HL-60 (cell line): ENCODE measurements around the gene ADCY5.

ENCODE experiments used
- DNase-seq, 2 experiments: peaks; one replicate each; pipeline ENCODE4 v3.0.0-alpha.2; 2010 to 2020; ENCODE audit warnings: low read depth in 1 of 2, low spot score in 1 of 2
- H3K27ac ChIP-seq: fragments of 250-450 bp; sonication (Bioruptor Pico); replicated peaks from 2 replicates; pipeline ENCODE4 v1.5.1; 2020; ENCODE audit warnings: mild to moderate bottlenecking, moderate library complexity
- H3K27me3 ChIP-seq: fragments of 250-450 bp; sonication (Bioruptor Pico); 2 replicates; pipeline ENCODE4 v1.5.1; 2021; ENCODE audit warnings: mild to moderate bottlenecking, moderate library complexity; ENCODE audit not compliant: insufficient read depth, poor library complexity, severe bottlenecking
- H3K4me3 ChIP-seq: replicated peaks from 2 replicates; pipeline ENCODE4 v1.5.1; 2011; ENCODE audit warnings: mild to moderate bottlenecking, control low read depth, low read length; ENCODE audit not compliant: insufficient read depth
- GABPA ChIP-seq: IDR thresholded peaks from 2 replicates; pipeline ENCODE4 v1.6.1; 2012; ENCODE audit warnings: low read depth
- POLR2AphosphoS5 ChIP-seq: IDR thresholded peaks from 2 replicates; pipeline ENCODE4 v1.6.1; 2012; ENCODE audit warnings: low read depth
- SPI1 ChIP-seq: IDR thresholded peaks from 2 replicates; pipeline ENCODE4 v1.6.1; 2012; ENCODE audit warnings: low read depth, mild to moderate bottlenecking, borderline replicate concordance
- TF ChIP-seq, protein P1 (sequence below): IDR thresholded peaks from one replicate; pipeline ENCODE4 v1.5.1; 2011; ENCODE audit warnings: low read length, control low read depth, inconsistent platforms; ENCODE audit not compliant: insufficient read depth
- TF ChIP-seq, protein P2 (sequence below): IDR thresholded peaks from 2 replicates; pipeline ENCODE4 v1.6.1; 2012; ENCODE audit warnings: low read depth; ENCODE audit not compliant: insufficient replicate concordance

ADCY5 gene

DNA sequence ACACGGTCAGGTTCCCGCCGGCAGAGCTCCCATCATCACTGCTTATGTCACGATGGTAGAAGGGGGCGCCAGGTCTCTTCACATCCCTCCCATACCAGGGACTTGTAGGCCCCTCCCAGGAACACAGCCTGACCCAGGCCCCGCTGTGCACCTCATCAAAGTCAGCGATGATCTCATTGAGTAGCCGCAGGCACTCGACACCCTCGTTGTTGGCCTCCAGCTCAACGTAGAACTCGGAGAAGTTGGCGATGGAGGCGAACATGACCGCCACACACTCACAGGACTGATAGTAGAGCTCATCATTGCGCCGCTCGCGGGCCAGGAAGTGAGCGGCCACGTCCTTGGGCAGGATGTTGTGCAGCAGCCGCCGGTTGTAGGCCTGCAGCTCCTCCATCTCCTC is 157.9 kb downstream of the ADCY5 start:
- H3K27ac ChIP-seq: no peak overlapping the region
- TF ChIP-seq, protein P1, sequence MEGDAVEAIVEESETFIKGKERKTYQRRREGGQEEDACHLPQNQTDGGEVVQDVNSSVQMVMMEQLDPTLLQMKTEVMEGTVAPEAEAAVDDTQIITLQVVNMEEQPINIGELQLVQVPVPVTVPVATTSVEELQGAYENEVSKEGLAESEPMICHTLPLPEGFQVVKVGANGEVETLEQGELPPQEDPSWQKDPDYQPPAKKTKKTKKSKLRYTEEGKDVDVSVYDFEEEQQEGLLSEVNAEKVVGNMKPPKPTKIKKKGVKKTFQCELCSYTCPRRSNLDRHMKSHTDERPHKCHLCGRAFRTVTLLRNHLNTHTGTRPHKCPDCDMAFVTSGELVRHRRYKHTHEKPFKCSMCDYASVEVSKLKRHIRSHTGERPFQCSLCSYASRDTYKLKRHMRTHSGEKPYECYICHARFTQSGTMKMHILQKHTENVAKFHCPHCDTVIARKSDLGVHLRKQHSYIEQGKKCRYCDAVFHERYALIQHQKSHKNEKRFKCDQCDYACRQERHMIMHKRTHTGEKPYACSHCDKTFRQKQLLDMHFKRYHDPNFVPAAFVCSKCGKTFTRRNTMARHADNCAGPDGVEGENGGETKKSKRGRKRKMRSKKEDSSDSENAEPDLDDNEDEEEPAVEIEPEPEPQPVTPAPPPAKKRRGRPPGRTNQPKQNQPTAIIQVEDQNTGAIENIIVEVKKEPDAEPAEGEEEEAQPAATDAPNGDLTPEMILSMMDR: no peak
- no peak for TF ChIP-seq SPI1
- TF ChIP-seq, protein P2, sequence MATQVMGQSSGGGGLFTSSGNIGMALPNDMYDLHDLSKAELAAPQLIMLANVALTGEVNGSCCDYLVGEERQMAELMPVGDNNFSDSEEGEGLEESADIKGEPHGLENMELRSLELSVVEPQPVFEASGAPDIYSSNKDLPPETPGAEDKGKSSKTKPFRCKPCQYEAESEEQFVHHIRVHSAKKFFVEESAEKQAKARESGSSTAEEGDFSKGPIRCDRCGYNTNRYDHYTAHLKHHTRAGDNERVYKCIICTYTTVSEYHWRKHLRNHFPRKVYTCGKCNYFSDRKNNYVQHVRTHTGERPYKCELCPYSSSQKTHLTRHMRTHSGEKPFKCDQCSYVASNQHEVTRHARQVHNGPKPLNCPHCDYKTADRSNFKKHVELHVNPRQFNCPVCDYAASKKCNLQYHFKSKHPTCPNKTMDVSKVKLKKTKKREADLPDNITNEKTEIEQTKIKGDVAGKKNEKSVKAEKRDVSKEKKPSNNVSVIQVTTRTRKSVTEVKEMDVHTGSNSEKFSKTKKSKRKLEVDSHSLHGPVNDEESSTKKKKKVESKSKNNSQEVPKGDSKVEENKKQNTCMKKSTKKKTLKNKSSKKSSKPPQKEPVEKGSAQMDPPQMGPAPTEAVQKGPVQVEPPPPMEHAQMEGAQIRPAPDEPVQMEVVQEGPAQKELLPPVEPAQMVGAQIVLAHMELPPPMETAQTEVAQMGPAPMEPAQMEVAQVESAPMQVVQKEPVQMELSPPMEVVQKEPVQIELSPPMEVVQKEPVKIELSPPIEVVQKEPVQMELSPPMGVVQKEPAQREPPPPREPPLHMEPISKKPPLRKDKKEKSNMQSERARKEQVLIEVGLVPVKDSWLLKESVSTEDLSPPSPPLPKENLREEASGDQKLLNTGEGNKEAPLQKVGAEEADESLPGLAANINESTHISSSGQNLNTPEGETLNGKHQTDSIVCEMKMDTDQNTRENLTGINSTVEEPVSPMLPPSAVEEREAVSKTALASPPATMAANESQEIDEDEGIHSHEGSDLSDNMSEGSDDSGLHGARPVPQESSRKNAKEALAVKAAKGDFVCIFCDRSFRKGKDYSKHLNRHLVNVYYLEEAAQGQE: no peak
- TF ChIP-seq POLR2AphosphoS5: no peak
- no peak for TF ChIP-seq GABPA
- DNase-seq: no peak
- H3K4me3 ChIP-seq: no peak overlapping the region
- no peaks in the 10 kb centered on the region for H3K27me3 ChIP-seq

DNA sequence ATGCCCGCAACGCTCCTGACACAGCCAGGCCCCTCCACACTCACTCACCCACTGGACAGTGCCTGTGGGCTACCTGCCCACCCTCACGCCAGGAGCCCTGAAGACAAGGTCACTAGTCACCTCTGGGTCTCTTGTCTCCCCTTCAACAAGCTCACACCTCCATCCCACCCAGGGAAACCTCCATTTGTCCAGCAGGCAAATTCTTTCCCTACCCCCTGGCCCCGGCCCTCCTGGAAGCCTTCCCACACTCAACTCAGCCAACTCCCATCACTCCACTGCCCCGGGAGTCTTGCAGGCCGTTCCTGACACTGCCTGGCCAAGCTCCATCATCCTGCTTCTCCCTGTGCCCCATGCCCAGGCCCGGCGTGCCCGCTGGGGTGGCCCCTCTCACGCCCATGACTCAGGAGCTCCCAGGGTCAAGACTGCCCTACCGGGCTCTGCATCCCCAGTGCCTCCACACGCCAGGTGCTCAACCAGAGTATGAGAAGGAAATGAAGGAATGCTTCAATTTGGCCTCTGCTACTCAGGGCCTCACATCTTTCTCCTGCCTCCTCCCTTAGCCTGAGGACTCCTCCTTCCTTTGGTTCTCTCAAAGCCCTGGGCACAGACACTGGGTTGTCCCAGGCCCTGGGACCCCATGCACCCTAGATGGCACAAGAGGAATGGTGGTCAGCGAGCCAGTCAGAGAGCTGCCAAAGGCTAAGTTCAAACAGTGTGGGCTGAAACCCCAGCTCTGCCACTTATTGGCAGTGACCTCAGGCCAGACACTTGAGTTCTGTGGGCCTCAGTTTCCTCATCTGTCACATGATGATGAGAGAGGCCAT is 158.6 kb downstream of the ADCY5 start:
- TF ChIP-seq POLR2AphosphoS5 (no peak), GABPA (no peak)
- TF ChIP-seq, protein P1: no peak
- TF ChIP-seq, protein P2: no peak
- H3K27me3 ChIP-seq: no peaks in the 10 kb centered on the region
- H3K4me3 ChIP-seq: no peak overlapping the region
- no peak overlapping the region for H3K27ac ChIP-seq
- DNase-seq: no peak

DNA sequence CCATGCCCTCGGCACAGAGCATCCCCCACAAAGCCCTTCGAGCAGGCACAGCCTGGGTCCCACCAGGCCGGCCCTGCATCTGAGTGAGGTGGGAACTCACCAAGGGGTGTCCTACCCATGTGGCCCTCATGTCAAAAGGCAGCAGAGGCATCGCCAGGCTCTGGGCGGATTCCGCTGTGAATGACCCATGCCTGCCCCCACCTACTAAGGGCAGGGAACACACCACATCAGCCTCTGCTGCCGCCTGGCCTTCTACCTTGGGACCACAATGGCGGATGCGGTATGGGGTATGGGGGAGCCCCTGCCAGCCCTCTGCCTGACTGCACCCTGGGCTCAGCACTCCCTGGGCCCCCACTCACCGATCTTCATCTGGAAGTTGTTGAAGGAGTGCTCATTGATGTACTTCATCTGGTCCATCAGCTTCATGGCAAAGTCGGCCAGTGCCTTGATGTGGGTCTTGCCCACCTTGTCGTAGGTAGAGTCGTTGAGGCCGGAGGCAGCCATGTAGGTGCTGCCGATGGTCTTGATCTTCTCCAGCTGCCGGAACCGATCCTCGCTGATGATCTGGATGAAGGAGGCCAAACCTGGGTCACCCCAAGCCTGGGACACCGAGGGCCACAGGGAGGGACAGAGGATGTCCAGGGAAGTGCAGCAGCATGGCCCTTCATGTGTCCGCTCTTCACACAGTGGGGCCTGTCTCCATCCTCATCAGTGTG is 159.3 kb downstream of the ADCY5 start:
- TF ChIP-seq, protein P2: no peak
- no peak for TF ChIP-seq POLR2AphosphoS5
- no peak for TF ChIP-seq SPI1
- TF ChIP-seq GABPA: no peak
- TF ChIP-seq, protein P1: no peak
- no peak overlapping the region for H3K27ac ChIP-seq
- DNase-seq: no peak

More for the DNA sequence above, 159.3 kb downstream of the ADCY5 start:
- Histone ChIP-seq H3K27me3 (no peaks in the 10 kb centered on the region), H3K4me3 (no peak overlapping the region)
